SK-N-SH treated with all-trans-retinoic acid at 6 μM for 48 hours (cell line): ENCODE measurements around the gene NIPSNAP2.

Experiments
- ATAC-seq: fragments of 200-7000 bp; cut with Tn5 transposase; 3 replicates; pipeline ENCODE4 v1.9.1; 2020; ENCODE audit warnings: mild to moderate bottlenecking, moderate library complexity
- ARNTL ChIP-seq: fragments of 450-650 bp; formaldehyde crosslinking; IDR thresholded peaks from 2 replicates; pipeline ENCODE4 v1.5.0; 2020; ENCODE audit warnings: low read depth, mild to moderate bottlenecking, moderate library complexity, borderline replicate concordance
- BACH2 ChIP-seq: fragments of 250-450 bp; sonication (Bioruptor Pico); IDR thresholded peaks from 2 replicates; pipeline ENCODE4 v1.9.0; 2021; ENCODE audit warnings: mild to moderate bottlenecking, borderline replicate concordance
- CREB5 ChIP-seq: fragments of 250-450 bp; sonication (Bioruptor Pico); IDR thresholded peaks from 2 replicates; pipeline ENCODE4 v1.5.1; 2020; ENCODE audit warnings: low read depth, mild to moderate bottlenecking, moderate library complexity
- CSDC2 ChIP-seq: fragments of 250-450 bp; sonication (Bioruptor Pico); IDR thresholded peaks from 2 replicates; pipeline ENCODE4 v1.5.0; 2020; ENCODE audit warnings: mild to moderate bottlenecking, moderate library complexity
- CSRNP3 ChIP-seq: fragments of 250-450 bp; sonication (Bioruptor Pico); IDR thresholded peaks from 2 replicates; pipeline ENCODE4 v1.5.1; 2021; ENCODE audit warnings: mild to moderate bottlenecking, moderate library complexity
- ESRRG ChIP-seq: fragments of 250-450 bp; sonication (Bioruptor Pico); IDR thresholded peaks from 2 replicates; pipeline ENCODE4 v1.6.1; 2021; ENCODE audit warnings: mild to moderate bottlenecking
- GLIS3 ChIP-seq: fragments of 250-450 bp; sonication (Bioruptor Pico); IDR thresholded peaks from 2 replicates; pipeline ENCODE4 v1.5.0; 2020; ENCODE audit warnings: mild to moderate bottlenecking, moderate library complexity
- ISL1 ChIP-seq: fragments of 250-450 bp; sonication (Bioruptor Pico); IDR thresholded peaks from 2 replicates; pipeline ENCODE4 v2.1.2; 2022; ENCODE audit warnings: mild to moderate bottlenecking, moderate library complexity
- OSR1 ChIP-seq: fragments of 250-450 bp; sonication (Bioruptor Pico); IDR thresholded peaks from 2 replicates; pipeline ENCODE4 v1.8.0; 2022; ENCODE audit warnings: moderate library complexity, mild to moderate bottlenecking, inconsistent platforms
- PATZ1 ChIP-seq: fragments of 250-450 bp; sonication (Bioruptor Pico); IDR thresholded peaks from 2 replicates; pipeline ENCODE4 v1.8.0; 2020; ENCODE audit warnings: mild to moderate bottlenecking, moderate library complexity, borderline replicate concordance
- PPARA ChIP-seq: fragments of 250-450 bp; sonication (Bioruptor Pico); IDR thresholded peaks from 2 replicates; pipeline ENCODE4 v1.5.0; 2020; ENCODE audit warnings: mild to moderate bottlenecking, borderline replicate concordance
- SNAI2 ChIP-seq: fragments of 250-450 bp; sonication (Bioruptor Pico); IDR thresholded peaks from 2 replicates; pipeline ENCODE4 v1.5.0; 2020; ENCODE audit warnings: mild to moderate bottlenecking, moderate library complexity
- TCF4 ChIP-seq: fragments of 250-450 bp; sonication (Bioruptor Pico); IDR thresholded peaks from 2 replicates; pipeline ENCODE4 v1.8.0; 2021; ENCODE audit warnings: mild to moderate bottlenecking, moderate library complexity, borderline replicate concordance
- TOX ChIP-seq: fragments of 250-450 bp; sonication (Bioruptor Pico); IDR thresholded peaks from 2 replicates; pipeline ENCODE4 v1.8.0; 2021; ENCODE audit warnings: mild to moderate bottlenecking, moderate library complexity, borderline replicate concordance
- TSHZ2 ChIP-seq: fragments of 250-450 bp; sonication (Bioruptor Pico); IDR thresholded peaks from 2 replicates; pipeline ENCODE4 v1.5.0; 2020; ENCODE audit warnings: mild to moderate bottlenecking, moderate library complexity
- ZC3H10 ChIP-seq: fragments of 250-450 bp; sonication (Bioruptor Pico); IDR thresholded peaks from 2 replicates; pipeline ENCODE4 v1.5.1; 2021; ENCODE audit warnings: mild to moderate bottlenecking, moderate library complexity
- ZFP3 ChIP-seq: fragments of 250-450 bp; sonication (Bioruptor Pico); IDR thresholded peaks from 2 replicates; pipeline ENCODE4 v1.5.0; 2020; ENCODE audit warnings: mild to moderate bottlenecking, moderate library complexity
- ZFP30 ChIP-seq: fragments of 450-650 bp; formaldehyde crosslinking; IDR thresholded peaks from 2 replicates; pipeline ENCODE4 v1.5.0; 2022; ENCODE audit warnings: mild to moderate bottlenecking, moderate library complexity
- ZNF565 ChIP-seq: fragments of 450-650 bp; formaldehyde crosslinking; conservative IDR thresholded peaks from 2 replicates; pipeline ENCODE4 v1.5.0; 2020; ENCODE audit warnings: low read depth, mild to moderate bottlenecking, moderate library complexity
- ZNF70 ChIP-seq: fragments of 450-650 bp; formaldehyde crosslinking; IDR thresholded peaks from 2 replicates; pipeline ENCODE4 v1.5.0; 2020; ENCODE audit warnings: mild to moderate bottlenecking, moderate library complexity
- ZNF8 ChIP-seq: fragments of 450-650 bp; formaldehyde crosslinking; IDR thresholded peaks from 2 replicates; pipeline ENCODE4 v1.5.0; 2020; ENCODE audit warnings: mild to moderate bottlenecking, moderate library complexity

The NIPSNAP2 gene

GRCh38 chr7:55957190-55957589 is 7.2 kb upstream of the NIPSNAP2 start (continued):
- TF ChIP-seq TSHZ2 (CRISPR knock-in tag) (no peak), ZNF8 (CRISPR knock-in tag) (no peak), OSR1 (no peak), PATZ1 (CRISPR knock-in tag) (no peak), ZFP3 (no peak), ESRRG (CRISPR knock-in tag) (no peak)
- TF ChIP-seq, all 23 proteins: peak for 0

GRCh38 chr7:55962014-55962413 is 2.4 kb upstream of the NIPSNAP2 start:
- TF ChIP-seq SNAI2 (no peak), ZNF70 (no peak), CSDC2 (CRISPR knock-in tag) (no peak), ISL1 (no peak), ZC3H10 (CRISPR knock-in tag) (no peak), PPARA (no peak), TSHZ2 (CRISPR knock-in tag) (no peak), ZFP30 (CRISPR knock-in tag) (no peak), CSRNP3 (CRISPR knock-in tag) (no peak), BACH2 (CRISPR knock-in tag) (no peak), GLIS3 (CRISPR knock-in tag) (no peak), ESRRG (CRISPR knock-in tag) (no peak), ZNF565 (CRISPR knock-in tag) (no peak)
- ATAC-seq, result no peak

GRCh38 chr7:55963584-55964168 is 709 bp upstream of the NIPSNAP2 start:
- ATAC-seq, result no peak
- TF ChIP-seq TCF4 (CRISPR knock-in tag) (no peak), PPARA (no peak), ARNTL (no peak)

- ATAC-seq, result peak; percentile 61
These were observed 700 bp downstream of the NIPSNAP2 start for GRCh38 chr7:55965100-55965470.

More at GRCh38 chr7:55965100-55965470, 700 bp downstream of the NIPSNAP2 start:
- no peak for TF ChIP-seq ARNTL
- no peak for TF ChIP-seq GLIS3 (CRISPR knock-in tag)
- no peak for TF ChIP-seq CREB5
- TF ChIP-seq ZFP30 (CRISPR knock-in tag), result no peak
- TF ChIP-seq ESRRG (CRISPR knock-in tag), result no peak
- no peak for TF ChIP-seq ZC3H10 (CRISPR knock-in tag)
- no peak for TF ChIP-seq PPARA
- no peak for TF ChIP-seq ZNF70
- TF ChIP-seq TOX (CRISPR knock-in tag), result no peak
- TF ChIP-seq TCF4 (CRISPR knock-in tag), result no peak
- TF ChIP-seq PATZ1 (CRISPR knock-in tag), result no peak
- TF ChIP-seq OSR1, result no peak
- no peak for TF ChIP-seq SNAI2
- TF ChIP-seq, all 23 proteins: peak for 0
